Stimulated activated CD8-positive, alpha-beta memory T cell treated with anti-CD3 and anti-CD28 coated beads, Interleukin-15, amount 100 ng/mL, for 1 hour (primary cell): ENCODE results near the gene SPEM1.

Source experiments
- DNase-seq: peaks from one replicate; pipeline ENCODE4 v3.0.0-alpha.2; 2020; ENCODE audit warnings: low read depth

SPEM1 gene

GRCh38 chr17:7419819-7420610, at the start of gene SPEM1:
Gene SPEM1 (plus strand): TSS chr17:7420324. CDS start chr17:7420385, 61 bp downstream.
- no peak for DNase-seq

- DNase-seq: no peak
These were observed 49.3 kb upstream of the SPEM1 start for GRCh38 chr17:7370853-7371252.

- DNase-seq: no peak
These were observed 45.8 kb upstream of the SPEM1 start for GRCh38 chr17:7374353-7374752.

GRCh38 chr17:7379134-7379533, 41.0 kb upstream of the SPEM1 start:
- DNase-seq: no peak

GRCh38 chr17:7380321-7380720, 39.8 kb upstream of the SPEM1 start:
- no peak for DNase-seq

- no peak for DNase-seq
These were observed 39.1 kb upstream of the SPEM1 start, which contains the start of gene TNK1 for GRCh38 chr17:7380855-7381683. Gene TNK1 (plus strand): TSS chr17:7381089. CDS start chr17:7382927, 1,838 bp downstream.

GRCh38 chr17:7382901-7383300, 37.2 kb upstream of the SPEM1 start:
- no peak for DNase-seq

- no peak for DNase-seq
These were observed 36.8 kb upstream of the SPEM1 start for GRCh38 chr17:7383371-7383741.

- DNase-seq: peak; percentile 48
These were observed 36.2 kb upstream of the SPEM1 start for GRCh38 chr17:7383742-7384488.

- DNase-seq: no peak
These were observed 35.5 kb upstream of the SPEM1 start for GRCh38 chr17:7384489-7385081.

- DNase-seq: no peak
These were observed 31.3 kb upstream of the SPEM1 start for GRCh38 chr17:7388856-7389255.

- no peak for DNase-seq
These were observed 29.9 kb upstream of the SPEM1 start for GRCh38 chr17:7389924-7390910.

- DNase-seq: no peak
These were observed 28.8 kb upstream of the SPEM1 start for GRCh38 chr17:7391307-7391706.

- no peak for DNase-seq
These were observed 27.2 kb upstream of the SPEM1 start for GRCh38 chr17:7392696-7393612.

GRCh38 chr17:7393613-7394451, 26.3 kb upstream of the SPEM1 start:
- peak; percentile 30 for DNase-seq

- peak; percentile 65 for DNase-seq
These were observed 25.5 kb upstream of the SPEM1 start, which contains the start of gene PLSCR3 for GRCh38 chr17:7394452-7395191. Gene PLSCR3 (minus strand): TSS chr17:7394525. CDS start chr17:7394110, 415 bp downstream.

GRCh38 chr17:7396147-7396546, 24.0 kb upstream of the SPEM1 start:
- DNase-seq: no peak

- no peak for DNase-seq
These were observed 21.5 kb upstream of the SPEM1 start for GRCh38 chr17:7398612-7399011.
